RWPE2 (cell line): ENCODE data around the gene TUBAL3.

Experiments
- ATAC-seq: fragments of 200-7000 bp; cut with Tn5 transposase; 3 replicates; pipeline ENCODE4 v1.9.1; 2021; ENCODE audit warnings: low read depth
- DNase-seq: peaks from one replicate; pipeline ENCODE4 v3.0.0-alpha.2; 2020; ENCODE audit warnings: low spot score
- H3K27ac ChIP-seq: fragments of 450-650 bp; 2 replicates; pipeline ENCODE4 v1.5.1; 2017; ENCODE audit warnings: mild to moderate bottlenecking; ENCODE audit not compliant: poor library complexity, severe bottlenecking
- H3K27me3 ChIP-seq: fragments of 250-450 bp; sonication (Bioruptor Pico); 2 replicates; pipeline ENCODE4 v1.5.1; 2021; ENCODE audit warnings: mild to moderate bottlenecking, moderate library complexity; ENCODE audit not compliant: insufficient read depth, poor library complexity, severe bottlenecking
- H3K36me3 ChIP-seq: fragments of 250-450 bp; sonication (Bioruptor Pico); 2 replicates; pipeline ENCODE4 v1.5.1; 2020; ENCODE audit warnings: low read depth, mild to moderate bottlenecking, moderate library complexity
- H3K4me1 ChIP-seq: fragments of 250-450 bp; sonication (Bioruptor Pico); 2 replicates; pipeline ENCODE4 v1.5.1; 2021; ENCODE audit warnings: mild to moderate bottlenecking, moderate library complexity; ENCODE audit not compliant: insufficient read depth, poor library complexity, severe bottlenecking
- H3K4me3 ChIP-seq: fragments of 250-450 bp; sonication (Bioruptor Pico); 2 replicates; pipeline ENCODE4 v1.5.1; 2021; ENCODE audit warnings: mild to moderate bottlenecking, moderate library complexity; ENCODE audit not compliant: severe bottlenecking
- H3K9me3 ChIP-seq: fragments of 250-450 bp; sonication (Bioruptor Pico); 2 replicates; pipeline ENCODE4 v1.5.1; 2021; ENCODE audit warnings: mild to moderate bottlenecking, moderate library complexity; ENCODE audit not compliant: severe bottlenecking
- TF ChIP-seq, protein P1 (sequence below): fragments of 450-650 bp; IDR thresholded peaks from one replicate; pipeline ENCODE4 v1.5.1; 2017; ENCODE audit warnings: mild to moderate bottlenecking, moderate library complexity; ENCODE audit not compliant: poor library complexity, severe bottlenecking

TUBAL3 gene

DNA sequence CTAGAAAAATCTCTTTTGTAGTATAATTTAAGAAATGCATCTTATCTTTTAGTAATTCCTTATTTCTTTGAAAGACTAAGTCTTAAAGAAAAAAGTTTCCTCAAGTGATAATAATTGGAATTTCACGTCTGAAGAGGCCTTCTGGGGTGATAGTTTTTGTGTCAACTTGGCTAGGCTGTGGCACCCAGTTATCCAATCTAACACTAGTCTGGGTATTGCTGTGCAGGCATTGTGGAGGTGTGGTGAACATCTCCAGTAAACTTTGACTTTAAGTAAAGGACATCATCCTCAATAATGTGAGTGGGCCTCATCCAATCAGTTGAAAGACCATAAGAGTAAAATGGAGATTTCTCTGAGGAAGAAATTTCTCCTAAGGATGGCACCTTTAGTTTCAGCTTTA lies 2.3 kb upstream of the TUBAL3 start:
- DNase-seq (no peak), ATAC-seq (no peak)
- Histone ChIP-seq H3K27me3 (no peaks in the 10 kb centered on the region), H3K4me1 (peaks cover 8% of the 10 kb centered on the region), H3K9me3 (peaks cover 8% of the 10 kb centered on the region), H3K36me3 (no peaks in the 10 kb centered on the region), H3K27ac (no peak overlapping the region), H3K4me3 (no peak overlapping the region)
- TF ChIP-seq, protein P1, sequence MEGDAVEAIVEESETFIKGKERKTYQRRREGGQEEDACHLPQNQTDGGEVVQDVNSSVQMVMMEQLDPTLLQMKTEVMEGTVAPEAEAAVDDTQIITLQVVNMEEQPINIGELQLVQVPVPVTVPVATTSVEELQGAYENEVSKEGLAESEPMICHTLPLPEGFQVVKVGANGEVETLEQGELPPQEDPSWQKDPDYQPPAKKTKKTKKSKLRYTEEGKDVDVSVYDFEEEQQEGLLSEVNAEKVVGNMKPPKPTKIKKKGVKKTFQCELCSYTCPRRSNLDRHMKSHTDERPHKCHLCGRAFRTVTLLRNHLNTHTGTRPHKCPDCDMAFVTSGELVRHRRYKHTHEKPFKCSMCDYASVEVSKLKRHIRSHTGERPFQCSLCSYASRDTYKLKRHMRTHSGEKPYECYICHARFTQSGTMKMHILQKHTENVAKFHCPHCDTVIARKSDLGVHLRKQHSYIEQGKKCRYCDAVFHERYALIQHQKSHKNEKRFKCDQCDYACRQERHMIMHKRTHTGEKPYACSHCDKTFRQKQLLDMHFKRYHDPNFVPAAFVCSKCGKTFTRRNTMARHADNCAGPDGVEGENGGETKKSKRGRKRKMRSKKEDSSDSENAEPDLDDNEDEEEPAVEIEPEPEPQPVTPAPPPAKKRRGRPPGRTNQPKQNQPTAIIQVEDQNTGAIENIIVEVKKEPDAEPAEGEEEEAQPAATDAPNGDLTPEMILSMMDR, result no peak

DNA sequence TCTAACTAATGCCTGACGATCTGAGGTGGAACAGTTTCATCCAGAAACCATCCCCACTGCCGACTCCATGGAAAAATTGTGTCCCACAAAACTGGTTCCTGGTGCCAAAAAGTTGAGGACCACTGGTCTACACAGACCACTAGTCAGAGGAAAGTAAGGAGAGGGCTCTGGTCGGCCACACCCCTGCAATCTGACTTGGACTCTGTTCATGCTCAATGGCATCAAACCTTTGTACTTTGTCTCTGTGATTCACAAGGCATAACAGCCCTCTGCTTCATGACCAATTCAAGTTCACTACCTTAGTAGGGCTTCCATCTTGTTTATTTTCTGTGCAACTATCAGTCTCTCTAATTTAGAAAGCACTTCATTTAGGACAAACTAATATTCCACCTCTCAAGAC lies 1.8 kb downstream of the TUBAL3 start:
- peaks cover 8% of the 10 kb centered on the region for H3K9me3 ChIP-seq
- TF ChIP-seq, protein P1, result no peak
- no peak overlapping the region for H3K4me3 ChIP-seq
- H3K27me3 ChIP-seq, result no peaks in the 10 kb centered on the region
- H3K4me1 ChIP-seq, result peaks cover 8% of the 10 kb centered on the region
- DNase-seq, result no peak
- H3K27ac ChIP-seq, result no peak overlapping the region
- H3K36me3 ChIP-seq, result no peaks in the 10 kb centered on the region
- ATAC-seq, result no peak

DNA sequence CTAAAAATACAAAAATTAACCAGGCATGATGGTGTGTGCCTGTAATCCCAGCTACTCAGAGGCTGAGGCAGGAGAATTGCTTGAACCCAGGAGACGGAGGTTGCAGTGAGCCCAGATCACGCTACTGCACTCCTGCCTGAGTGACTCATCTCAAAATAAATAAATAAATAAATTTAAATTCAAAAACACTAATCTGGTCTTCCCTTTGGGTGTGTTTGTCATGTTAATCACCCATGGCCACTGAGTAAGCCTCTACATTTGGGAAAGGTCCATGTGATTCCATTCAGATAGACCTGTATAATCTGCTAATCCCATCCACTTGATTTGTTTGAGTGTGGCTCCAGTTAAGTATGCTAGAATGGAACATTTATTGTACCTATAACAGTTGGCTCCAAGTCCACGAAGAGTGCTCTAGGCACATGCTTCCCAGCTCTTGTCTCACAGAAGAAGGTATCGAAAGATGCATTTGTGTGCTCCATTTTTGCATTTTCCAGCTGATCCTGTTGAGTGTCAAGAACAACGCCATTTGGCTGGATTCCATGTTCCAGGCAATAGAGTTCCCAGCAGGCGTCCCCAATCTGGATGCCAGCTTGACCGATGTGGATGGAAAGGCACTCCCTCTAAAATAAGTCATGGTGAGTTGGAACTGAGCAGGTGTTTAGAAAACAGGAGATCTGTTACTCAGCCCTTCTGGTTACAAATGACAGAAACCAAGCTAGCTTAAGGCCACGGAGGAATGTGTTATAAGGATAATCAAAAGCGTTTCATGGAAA lies 4.0 kb downstream of the TUBAL3 start:
- Histone ChIP-seq H3K4me1 (peaks cover 8% of the 10 kb centered on the region), H3K36me3 (no peaks in the 10 kb centered on the region), H3K27me3 (no peaks in the 10 kb centered on the region), H3K27ac (no peak overlapping the region), H3K4me3 (no peak overlapping the region), H3K9me3 (no peaks in the 10 kb centered on the region)
- DNase-seq, result no peak
- ATAC-seq, result no peak
- TF ChIP-seq, protein P1, result no peak

DNA sequence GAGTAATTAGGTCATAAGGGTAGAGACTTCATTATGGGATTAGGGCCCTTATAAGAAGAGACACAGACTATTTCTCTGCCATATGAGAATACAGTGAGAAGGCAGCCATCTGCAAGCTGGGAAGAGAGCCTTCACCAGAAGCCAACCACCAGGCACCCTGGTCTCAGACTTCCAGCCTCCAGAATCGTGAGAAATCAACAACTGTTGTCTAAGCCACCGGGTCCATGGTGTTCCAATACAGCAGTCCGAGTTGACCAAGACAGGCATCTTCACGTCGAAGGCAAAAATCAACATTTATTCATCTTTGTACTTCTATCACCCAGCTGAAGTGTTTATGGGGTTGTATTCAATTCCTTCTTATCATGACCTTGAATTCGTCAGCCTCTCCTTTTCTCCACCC lies 5.3 kb downstream of the TUBAL3 start:
- ATAC-seq, result no peak
- DNase-seq, result no peak
- no peaks in the 10 kb centered on the region for H3K36me3 ChIP-seq

More for the DNA sequence above, 5.3 kb downstream of the TUBAL3 start:
- TF ChIP-seq, protein P1, result no peak
- Histone ChIP-seq H3K27ac (no peak overlapping the region), H3K4me1 (no peaks in the 10 kb centered on the region), H3K9me3 (no peaks in the 10 kb centered on the region), H3K27me3 (no peaks in the 10 kb centered on the region), H3K4me3 (no peak overlapping the region)
